H1 (cell line): ENCODE data around the gene TM4SF1. TPM values are rescaled to one million over a fixed set of nuclear protein-coding genes. Genes with fewer than 3 reads are reported as not detected.

Source experiments
- CHD1 ChIP-seq: IDR thresholded peaks from 2 replicates; pipeline ENCODE4 v1.6.1; 2012; ENCODE audit warnings: low read depth, low read length, improper control_type of control experiment
- SIN3A ChIP-seq, 2 experiments: IDR thresholded peaks in 1 of 2; conservative IDR thresholded peaks in 1 of 2; 2 replicates each; pipeline ENCODE4 v1.6.1; 2011 to 2012; ENCODE audit warnings: low read length in 2 of 2, improper control_type of control experiment in 1 of 2, low read depth in 1 of 2, mild to moderate bottlenecking in 1 of 2
- SP4 ChIP-seq: IDR thresholded peaks from 2 replicates; pipeline ENCODE4 v1.6.1; 2012; ENCODE audit warnings: low read length, inconsistent platforms
- TCF12 ChIP-seq: IDR thresholded peaks from 2 replicates; pipeline ENCODE4 v1.6.1; 2011; ENCODE audit warnings: low read depth, mild to moderate bottlenecking, low read length
- TEAD4 ChIP-seq: IDR thresholded peaks from 2 replicates; pipeline ENCODE4 v1.6.1; 2012; ENCODE audit warnings: low read depth, low read length, inconsistent platforms, mixed read lengths
- ZNF274 ChIP-seq: IDR thresholded peaks from 2 replicates; pipeline ENCODE4 v1.7.0; 2012; ENCODE audit warnings: low read length, borderline replicate concordance; ENCODE audit errors: extremely low read depth
- polyA plus RNA-seq, 7 experiments: library from polyadenylated mRNA; depleted of rRNA in 3 of 7; stranded (reverse) in 5 of 7; unstranded in 2 of 7; fragments of >200 nt in 5 of 7; fragments of 200-250 nt in 2 of 7; gene quantifications; 1 replicate in 5 of 7; 2 replicates in 1 of 7; 4 replicates in 1 of 7; pipeline versions ENCODE4 v1.2.1 to v1.2.3, GENCODE V29; 2011 to 2013; ENCODE audit warnings: missing spikeins in 2 of 7, mixed read lengths in 2 of 7
- total RNA-seq: library from RNA; stranded (reverse); fragmentation: NEBNext Ultra II Directional; extraction: Animal tissue kit (Norgen Biotek cat#: 25700); gene quantifications from 2 replicates; pipeline ENCODE4 v1.2.1, GENCODE V29; 2021
- TF ChIP-seq, protein P1 (sequence below): fragments of 300-600 bp; sonication (generic); IDR thresholded peaks from 2 replicates; pipeline ENCODE4 v1.7.1; 2012; ENCODE audit warnings: low read length, moderate library complexity, mild to moderate bottlenecking, inconsistent platforms; ENCODE audit not compliant: insufficient replicate concordance

Gene TM4SF1
- total and polyA plus RNA-seq, 2 of the 8 experiments (the other 6 are each of a cell fraction or from before 2014, with no cell fraction given): 0.26 to 1.3 TPM

DNA sequence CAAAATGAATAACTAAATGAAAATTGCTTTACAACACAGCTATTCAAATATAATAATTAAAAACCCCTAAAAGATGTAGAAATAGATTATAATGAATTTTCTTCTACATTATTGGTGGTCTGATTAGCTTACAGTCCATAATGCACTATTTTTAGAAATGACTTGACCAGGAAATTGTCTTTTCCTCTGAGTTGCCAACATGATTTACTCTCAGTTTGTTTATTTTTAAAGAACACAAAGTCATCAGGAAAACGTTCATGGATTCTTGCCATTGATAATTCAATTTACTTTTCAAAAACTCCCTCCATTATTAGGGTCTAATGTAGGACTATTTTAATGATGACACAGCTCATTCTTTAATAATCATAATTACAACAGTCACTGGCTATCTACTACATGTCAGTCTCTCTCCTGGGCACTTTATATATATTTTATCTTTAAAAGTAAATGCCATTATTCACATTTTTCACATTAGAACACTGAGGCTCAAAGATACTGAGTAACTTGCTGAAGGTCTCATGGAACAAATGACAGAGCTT lies 45.2 kb downstream of the TM4SF1 start (continued):
- TF ChIP-seq, protein P1, sequence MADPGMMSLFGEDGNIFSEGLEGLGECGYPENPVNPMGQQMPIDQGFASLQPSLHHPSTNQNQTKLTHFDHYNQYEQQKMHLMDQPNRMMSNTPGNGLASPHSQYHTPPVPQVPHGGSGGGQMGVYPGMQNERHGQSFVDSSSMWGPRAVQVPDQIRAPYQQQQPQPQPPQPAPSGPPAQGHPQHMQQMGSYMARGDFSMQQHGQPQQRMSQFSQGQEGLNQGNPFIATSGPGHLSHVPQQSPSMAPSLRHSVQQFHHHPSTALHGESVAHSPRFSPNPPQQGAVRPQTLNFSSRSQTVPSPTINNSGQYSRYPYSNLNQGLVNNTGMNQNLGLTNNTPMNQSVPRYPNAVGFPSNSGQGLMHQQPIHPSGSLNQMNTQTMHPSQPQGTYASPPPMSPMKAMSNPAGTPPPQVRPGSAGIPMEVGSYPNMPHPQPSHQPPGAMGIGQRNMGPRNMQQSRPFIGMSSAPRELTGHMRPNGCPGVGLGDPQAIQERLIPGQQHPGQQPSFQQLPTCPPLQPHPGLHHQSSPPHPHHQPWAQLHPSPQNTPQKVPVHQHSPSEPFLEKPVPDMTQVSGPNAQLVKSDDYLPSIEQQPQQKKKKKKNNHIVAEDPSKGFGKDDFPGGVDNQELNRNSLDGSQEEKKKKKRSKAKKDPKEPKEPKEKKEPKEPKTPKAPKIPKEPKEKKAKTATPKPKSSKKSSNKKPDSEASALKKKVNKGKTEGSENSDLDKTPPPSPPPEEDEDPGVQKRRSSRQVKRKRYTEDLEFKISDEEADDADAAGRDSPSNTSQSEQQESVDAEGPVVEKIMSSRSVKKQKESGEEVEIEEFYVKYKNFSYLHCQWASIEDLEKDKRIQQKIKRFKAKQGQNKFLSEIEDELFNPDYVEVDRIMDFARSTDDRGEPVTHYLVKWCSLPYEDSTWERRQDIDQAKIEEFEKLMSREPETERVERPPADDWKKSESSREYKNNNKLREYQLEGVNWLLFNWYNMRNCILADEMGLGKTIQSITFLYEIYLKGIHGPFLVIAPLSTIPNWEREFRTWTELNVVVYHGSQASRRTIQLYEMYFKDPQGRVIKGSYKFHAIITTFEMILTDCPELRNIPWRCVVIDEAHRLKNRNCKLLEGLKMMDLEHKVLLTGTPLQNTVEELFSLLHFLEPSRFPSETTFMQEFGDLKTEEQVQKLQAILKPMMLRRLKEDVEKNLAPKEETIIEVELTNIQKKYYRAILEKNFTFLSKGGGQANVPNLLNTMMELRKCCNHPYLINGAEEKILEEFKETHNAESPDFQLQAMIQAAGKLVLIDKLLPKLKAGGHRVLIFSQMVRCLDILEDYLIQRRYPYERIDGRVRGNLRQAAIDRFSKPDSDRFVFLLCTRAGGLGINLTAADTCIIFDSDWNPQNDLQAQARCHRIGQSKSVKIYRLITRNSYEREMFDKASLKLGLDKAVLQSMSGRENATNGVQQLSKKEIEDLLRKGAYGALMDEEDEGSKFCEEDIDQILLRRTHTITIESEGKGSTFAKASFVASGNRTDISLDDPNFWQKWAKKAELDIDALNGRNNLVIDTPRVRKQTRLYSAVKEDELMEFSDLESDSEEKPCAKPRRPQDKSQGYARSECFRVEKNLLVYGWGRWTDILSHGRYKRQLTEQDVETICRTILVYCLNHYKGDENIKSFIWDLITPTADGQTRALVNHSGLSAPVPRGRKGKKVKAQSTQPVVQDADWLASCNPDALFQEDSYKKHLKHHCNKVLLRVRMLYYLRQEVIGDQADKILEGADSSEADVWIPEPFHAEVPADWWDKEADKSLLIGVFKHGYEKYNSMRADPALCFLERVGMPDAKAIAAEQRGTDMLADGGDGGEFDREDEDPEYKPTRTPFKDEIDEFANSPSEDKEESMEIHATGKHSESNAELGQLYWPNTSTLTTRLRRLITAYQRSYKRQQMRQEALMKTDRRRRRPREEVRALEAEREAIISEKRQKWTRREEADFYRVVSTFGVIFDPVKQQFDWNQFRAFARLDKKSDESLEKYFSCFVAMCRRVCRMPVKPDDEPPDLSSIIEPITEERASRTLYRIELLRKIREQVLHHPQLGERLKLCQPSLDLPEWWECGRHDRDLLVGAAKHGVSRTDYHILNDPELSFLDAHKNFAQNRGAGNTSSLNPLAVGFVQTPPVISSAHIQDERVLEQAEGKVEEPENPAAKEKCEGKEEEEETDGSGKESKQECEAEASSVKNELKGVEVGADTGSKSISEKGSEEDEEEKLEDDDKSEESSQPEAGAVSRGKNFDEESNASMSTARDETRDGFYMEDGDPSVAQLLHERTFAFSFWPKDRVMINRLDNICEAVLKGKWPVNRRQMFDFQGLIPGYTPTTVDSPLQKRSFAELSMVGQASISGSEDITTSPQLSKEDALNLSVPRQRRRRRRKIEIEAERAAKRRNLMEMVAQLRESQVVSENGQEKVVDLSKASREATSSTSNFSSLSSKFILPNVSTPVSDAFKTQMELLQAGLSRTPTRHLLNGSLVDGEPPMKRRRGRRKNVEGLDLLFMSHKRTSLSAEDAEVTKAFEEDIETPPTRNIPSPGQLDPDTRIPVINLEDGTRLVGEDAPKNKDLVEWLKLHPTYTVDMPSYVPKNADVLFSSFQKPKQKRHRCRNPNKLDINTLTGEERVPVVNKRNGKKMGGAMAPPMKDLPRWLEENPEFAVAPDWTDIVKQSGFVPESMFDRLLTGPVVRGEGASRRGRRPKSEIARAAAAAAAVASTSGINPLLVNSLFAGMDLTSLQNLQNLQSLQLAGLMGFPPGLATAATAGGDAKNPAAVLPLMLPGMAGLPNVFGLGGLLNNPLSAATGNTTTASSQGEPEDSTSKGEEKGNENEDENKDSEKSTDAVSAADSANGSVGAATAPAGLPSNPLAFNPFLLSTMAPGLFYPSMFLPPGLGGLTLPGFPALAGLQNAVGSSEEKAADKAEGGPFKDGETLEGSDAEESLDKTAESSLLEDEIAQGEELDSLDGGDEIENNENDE: no peak
- TF ChIP-seq SP4 (no peak), SIN3A (conservative IDR thresholded peaks at IDR 0.05 in 1 of 2, IDR thresholded peaks at IDR 0.05 in 1 of 2; ENCODE audit: low read depth in 1 of 2, low read length in 2 of 2) (no peak), TCF12 (no peak), ZNF274 (no peak), TEAD4 (no peak), CHD1 (no peak)
